Measurements from ENCODE around the gene SNAI3.

Gene SNAI3

GRCh38 chr16:88695753-88696152 lies 9.4 kb upstream of the SNAI3 start:
- DNase-seq (ENCODE audit: low read depth): no peak
- H3K4me3 ChIP-seq (replicated peaks; ENCODE audit: low read depth, low read length): no peak overlapping the region
- TF ChIP-seq CTCF (IDR thresholded peaks at IDR 0.05; ENCODE audit: low read length, missing control alignments): no peak

- DNase-seq (ENCODE audit: low read depth): no peak
- no peak overlapping the region for H3K4me3 ChIP-seq (replicated peaks; ENCODE audit: low read depth, low read length)
- no peak for TF ChIP-seq CTCF (IDR thresholded peaks at IDR 0.05; ENCODE audit: low read length, missing control alignments)
Observed at GRCh38 chr16:88695218-88695617, 8.9 kb upstream of the SNAI3 start.

- DNase-seq (ENCODE audit: low read depth): no peak
- no peak overlapping the region for H3K4me3 ChIP-seq (replicated peaks; ENCODE audit: low read depth, low read length)
- TF ChIP-seq CTCF (IDR thresholded peaks at IDR 0.05; ENCODE audit: low read length, missing control alignments): no peak
Observed at GRCh38 chr16:88694221-88695087, 8.1 kb upstream of the SNAI3 start.

- no peak overlapping the region for H3K4me3 ChIP-seq (replicated peaks; ENCODE audit: low read depth, low read length)
- DNase-seq (ENCODE audit: low read depth): no peak
- TF ChIP-seq CTCF (IDR thresholded peaks at IDR 0.05; ENCODE audit: low read length, missing control alignments): no peak
Observed at GRCh38 chr16:88693420-88694177, 7.3 kb upstream of the SNAI3 start.

GRCh38 chr16:88692861-88693260 lies 6.6 kb upstream of the SNAI3 start:
- no peak overlapping the region for H3K4me3 ChIP-seq (replicated peaks; ENCODE audit: low read depth, low read length)
- no peak for TF ChIP-seq CTCF (IDR thresholded peaks at IDR 0.05; ENCODE audit: low read length, missing control alignments)
- no peak for DNase-seq (ENCODE audit: low read depth)

- no peak for TF ChIP-seq CTCF (IDR thresholded peaks at IDR 0.05; ENCODE audit: low read length, missing control alignments)
- no peak overlapping the region for H3K4me3 ChIP-seq (replicated peaks; ENCODE audit: low read depth, low read length)
- DNase-seq (ENCODE audit: low read depth): no peak
Observed at GRCh38 chr16:88691924-88692560, 5.7 kb upstream of the SNAI3 start.
